GM19023 (cell line): ENCODE data around the gene ZBTB22.

ENCODE experiments used
- ATAC-seq: cut with Tn5 transposase; IDR thresholded peaks from one replicate; pipeline ENCODE4 v1.9.1; 2021; ENCODE audit warnings: mild to moderate bottlenecking, moderate library complexity; ENCODE audit not compliant: unreplicated experiment

Gene ZBTB22

DNA sequence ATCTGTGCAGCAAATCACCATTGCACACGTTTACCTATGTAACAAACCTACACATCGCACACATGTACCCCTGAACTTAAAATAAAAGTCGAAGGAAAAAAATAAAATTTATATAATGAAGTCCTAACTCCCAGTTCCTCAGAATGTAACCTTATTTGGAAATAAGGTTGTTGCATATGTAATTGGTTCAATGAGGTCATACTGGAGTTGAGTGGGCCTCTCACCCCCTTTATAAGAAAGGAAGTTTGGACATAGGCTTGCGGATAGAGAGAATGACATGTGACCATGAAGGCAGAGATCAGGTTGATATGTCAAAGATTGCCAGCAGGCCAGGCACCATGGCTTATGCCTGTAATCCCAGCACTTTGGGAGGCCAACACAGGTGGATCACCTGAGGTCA is 16.1 kb upstream of the ZBTB22 start:
- no peak for ATAC-seq

DNA sequence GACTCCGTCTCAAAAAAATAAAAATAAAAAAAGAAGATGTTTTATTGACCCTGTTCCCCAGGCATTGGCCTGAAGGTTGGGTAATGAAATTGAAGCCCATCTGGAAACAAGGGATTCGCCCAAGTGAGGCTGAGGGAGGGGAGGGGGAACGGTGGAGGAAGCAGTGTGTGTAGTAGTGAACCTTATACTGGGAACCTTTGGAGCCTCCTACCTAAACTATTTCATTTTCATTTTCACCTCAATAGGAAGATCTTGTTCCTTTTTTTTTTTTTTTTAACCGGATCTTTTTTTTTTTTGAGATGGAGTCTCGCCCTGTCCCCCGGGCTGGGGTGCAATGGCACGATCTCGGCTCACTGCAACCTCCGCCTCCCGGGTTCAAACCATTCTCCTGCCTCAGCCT is 13.2 kb upstream of the ZBTB22 start:
- no peak for ATAC-seq

DNA sequence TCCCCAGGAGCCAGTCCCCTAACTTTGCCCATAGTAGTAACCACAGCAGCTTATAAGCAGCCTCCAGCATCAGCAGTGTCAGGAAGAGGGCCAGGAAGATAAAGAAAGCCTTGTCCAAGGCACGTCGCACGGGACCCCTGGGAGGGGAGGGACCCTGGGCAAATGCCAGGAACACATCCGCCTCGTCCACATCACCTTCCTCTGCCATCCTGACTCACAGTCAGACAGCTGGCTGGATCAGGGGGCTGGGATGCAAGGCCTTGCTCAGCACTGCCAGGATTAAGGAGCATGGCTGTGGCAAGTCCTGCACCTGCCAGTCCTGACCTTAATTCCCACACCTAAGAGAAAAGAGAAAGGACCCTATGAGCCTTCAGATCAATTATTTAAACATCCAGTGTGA is 11.5 kb upstream of the ZBTB22 start:
- no peak for ATAC-seq

GRCh38 chr6:33324125-33324524 is 6.6 kb upstream of the ZBTB22 start:
- no peak for ATAC-seq

DNA sequence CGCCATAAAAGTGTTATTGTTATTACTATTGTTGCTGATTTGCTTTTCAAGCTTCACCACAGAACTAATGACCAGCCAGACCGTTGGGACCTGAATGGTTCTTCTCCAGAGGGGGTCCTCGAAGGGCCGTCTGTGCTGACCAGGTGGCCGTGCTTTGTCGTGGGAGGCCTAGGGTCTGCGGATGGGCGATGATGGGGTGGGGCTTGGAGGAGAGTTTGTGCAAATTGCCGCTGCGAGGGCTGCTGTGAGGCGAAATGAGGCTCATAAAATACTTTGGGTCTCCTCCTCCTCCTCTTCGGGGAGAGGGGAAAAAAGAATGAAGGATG is 6.0 kb upstream of the ZBTB22 start:
- ATAC-seq: peak; percentile 7

DNA sequence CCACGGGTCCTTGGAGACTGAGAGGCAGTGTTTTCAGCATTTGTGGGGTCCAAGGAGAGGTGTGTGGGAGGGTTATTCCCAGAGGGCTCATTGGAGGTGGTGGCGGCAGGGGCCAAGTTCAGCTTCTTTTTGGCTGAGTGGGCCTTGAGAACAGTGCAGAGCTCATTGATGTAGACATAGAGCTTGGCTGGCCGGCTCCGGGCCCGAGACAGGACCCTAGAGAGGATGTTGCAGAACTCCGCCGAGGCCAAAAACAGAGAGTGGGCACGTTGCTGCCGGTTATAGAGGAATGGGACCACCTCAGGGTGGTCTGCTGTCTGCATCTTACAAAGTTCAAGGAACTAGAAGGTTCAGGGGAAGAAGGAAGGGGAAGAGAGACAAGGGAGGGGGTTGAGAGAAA is 3.7 kb upstream of the ZBTB22 start:
- no peak for ATAC-seq

DNA sequence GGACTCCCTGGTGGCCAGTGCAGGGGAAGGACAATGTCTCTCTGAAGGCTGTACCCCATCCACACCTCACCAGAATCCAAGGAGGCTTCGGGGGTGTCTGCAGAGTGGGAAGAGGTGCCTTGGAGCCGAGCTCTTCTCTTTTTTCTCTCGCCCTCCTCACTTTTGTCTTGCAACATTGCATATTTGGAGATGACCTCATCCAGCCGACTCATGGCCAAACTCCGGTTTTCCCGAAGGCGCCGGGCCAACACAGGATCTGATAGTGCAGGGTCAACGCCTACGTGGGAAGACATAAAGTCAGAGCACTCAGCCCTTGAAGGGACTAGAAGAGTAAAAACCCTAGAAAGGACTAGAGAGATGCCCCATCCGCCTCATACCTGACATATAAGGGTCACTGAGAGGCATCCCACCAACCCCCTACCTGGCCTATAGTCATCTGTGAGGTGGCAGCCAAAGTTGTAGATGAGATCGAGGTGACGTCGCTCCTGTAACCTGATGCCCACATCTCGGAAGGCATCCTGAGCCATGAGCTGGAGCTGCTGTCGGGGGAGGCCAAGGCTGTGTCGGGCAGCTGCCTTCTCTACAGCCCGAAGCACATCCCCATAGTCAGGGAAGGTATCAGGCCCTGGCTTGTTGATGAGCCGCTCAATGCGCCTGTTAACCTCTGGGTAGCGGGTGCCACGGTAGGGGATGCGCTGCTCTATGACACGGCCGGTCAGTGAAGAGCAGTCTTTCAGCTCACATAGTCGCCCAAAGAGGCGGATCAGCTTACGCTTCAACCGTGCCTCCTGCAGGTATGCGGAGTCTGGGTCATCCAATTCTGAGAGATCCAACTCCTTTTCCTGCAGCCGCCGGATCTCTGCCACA is 3.0 kb upstream of the ZBTB22 start:
- no peak for ATAC-seq

DNA sequence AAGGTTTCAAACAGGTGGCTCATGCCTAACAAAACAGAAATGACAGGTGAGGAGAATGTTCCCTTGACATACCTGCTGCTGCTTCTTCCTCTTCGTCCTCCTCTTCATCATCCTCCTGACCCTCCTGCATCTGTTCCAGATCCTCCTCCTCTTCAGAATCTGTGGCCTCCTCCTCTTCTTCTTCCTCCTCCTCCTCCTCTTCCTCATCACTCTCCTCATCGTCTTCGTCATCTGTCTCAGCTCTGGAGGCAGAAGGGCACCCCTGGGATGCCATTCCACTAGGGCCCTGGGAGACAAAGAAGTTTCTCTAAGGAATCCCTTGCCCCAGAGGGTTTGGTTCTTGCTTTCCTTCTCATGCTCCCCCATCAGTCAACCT is 2.4 kb upstream of the ZBTB22 start:
- no peak for ATAC-seq

DNA sequence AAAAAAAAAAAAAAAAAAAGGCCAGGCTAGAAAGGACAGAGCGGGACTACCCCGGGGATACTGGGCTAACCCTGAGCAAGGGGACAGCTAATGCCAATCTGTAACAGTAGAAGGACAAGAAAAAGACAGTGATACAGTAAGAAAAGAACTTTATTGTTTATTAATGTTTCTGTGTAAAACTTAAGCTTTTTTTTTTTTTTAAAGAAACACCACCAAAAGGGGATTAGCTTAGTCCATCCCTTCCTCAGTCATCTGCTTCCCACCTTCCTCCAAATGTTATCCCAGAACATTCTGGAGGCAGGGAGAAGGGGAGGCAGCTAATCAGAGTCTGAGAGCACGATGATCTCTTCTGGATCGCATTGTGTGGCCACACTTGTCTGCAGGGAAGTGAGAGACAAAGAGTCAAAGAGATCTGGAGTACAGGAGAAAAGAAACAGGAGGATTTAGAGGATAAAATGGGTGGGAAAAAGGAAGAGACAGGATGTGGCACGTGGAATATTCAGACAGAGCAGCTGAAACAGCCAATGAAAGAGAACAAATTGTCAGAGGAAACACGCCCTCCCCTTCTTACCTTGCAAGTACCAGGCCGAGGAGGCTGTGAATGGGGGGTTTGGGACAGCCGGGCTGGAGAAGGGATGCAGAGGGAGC is 1.0 kb upstream of the ZBTB22 start:
- no peak for ATAC-seq

GRCh38 chr6:33317419-33317668 is 200 bp downstream of the ZBTB22 start:
- ATAC-seq: no peak

GRCh38 chr6:33316603-33317418 is 733 bp downstream of the ZBTB22 start:
- no peak for ATAC-seq

- no peak for ATAC-seq
These were observed 1.5 kb downstream of the ZBTB22 start for GRCh38 chr6:33315793-33316602.

DNA sequence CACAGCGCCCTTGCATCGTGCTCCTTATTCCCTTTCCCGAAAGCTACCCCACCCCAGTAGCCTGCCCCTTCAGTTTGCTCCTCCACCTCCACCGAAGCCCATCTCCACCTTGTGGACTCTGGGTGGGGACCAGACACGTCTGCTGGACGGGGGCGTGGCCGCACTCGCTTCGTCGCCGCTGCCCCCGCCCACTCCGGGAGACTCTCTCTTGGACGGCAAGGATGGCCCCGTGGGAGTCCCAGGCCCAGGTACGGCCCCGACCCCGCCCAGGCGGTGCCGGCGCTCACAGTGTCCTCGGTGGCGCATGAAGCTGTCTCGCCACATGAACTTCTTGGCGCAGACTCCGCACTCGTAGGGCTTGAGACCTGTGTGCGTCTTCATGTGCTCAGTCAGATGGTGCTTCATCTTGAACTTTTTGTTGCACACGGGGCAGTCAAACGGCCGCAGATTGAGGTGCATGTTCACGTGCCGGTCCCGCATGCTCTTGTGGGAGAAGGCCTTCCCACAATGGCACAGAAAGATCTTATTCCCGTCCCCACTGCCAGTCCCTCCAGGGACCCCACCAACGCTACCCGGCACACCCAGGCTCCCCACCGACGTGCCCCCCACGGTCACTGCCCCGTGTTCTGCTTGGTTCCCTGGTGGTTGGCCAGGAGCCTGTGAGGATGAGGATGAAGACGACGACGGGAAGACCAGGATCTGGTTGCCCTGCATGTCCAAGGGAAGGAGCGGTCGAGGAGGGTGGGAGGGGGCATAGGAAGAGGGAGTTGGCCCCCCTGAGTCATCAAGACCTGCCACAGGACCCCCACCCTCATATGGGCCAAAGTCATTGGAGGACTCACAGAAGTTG is 2.4 kb downstream of the ZBTB22 start:
- no peak for ATAC-seq

DNA sequence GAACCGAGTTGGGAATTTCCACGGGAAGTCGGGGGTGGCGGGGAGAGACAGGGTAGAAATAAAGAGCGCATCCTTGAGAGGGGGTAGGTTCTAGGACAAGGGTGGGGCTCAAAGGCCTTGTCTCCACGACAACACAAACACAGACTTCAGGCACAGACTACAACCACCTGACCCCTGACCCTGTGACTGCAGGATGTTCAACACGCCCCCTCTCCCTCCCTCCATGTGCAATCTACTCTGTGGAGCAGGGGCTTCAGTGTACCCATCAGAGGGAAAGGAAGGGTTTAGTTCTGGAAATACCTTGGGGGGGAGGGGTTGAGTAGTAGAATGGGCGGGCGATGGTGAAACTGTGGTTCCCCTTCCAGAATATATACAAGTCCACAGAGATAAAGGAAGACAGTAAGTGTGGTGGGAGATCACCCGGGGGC is 3.0 kb downstream of the ZBTB22 start:
- ATAC-seq: no peak

- ATAC-seq: no peak
These were observed 3.6 kb downstream of the ZBTB22 start, which contains the start of gene TAPBP for GRCh38 chr6:33313709-33314514. TSS of gene TAPBP (minus strand) at chr6:33314078. CDS start at chr6:33314041, 37 bp downstream.

DNA sequence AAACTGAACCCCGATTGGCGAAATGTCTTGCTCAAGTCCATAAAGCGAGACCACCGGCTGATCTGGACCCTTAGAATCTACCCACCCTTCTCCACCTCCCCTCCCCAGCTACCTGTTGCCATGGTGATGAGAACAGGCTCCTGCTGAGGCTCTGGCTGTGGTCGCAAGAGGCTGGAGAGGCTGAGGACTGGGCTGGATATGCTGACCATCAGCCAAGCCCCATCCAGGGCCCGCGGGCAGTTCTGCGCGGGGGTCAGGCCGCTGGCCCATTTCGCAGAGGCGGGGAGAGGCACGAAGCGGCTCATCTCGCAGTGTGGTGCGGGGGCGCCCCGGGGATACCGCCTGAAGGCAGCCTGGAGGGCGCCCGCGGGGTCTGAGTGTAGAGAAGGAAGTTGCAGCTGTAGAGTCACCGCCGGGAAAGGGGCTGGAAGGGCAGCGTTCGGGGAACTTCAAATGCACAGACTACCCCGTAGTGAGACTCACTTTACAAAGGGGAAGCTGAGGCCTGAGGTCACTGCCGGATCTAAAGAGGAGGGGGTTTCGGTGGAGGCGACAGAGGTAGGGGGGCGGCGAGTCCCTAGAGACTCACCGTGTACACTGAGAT is 4.3 kb downstream of the ZBTB22 start:
- no peak for ATAC-seq

GRCh38 chr6:33312361-33313104 is 5.0 kb downstream of the ZBTB22 start:
- no peak for ATAC-seq

DNA sequence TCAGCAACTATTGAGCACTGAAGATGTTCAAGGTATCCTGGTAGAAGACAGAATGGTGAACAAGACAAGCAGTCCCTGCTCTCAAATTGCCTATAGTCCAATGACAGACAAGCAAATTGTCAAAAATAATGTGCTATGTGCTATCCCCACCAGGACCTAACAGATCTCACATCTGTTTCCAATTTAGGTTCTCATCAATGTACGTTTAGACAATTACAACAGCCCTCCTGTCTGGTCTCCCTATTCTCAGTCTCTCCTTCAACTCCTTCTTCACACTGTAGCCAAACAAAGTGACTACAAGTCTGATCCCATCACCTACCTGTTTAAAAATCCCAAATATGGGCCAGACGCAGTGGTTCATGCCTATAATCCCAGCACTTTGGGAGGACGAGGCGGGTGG is 11.2 kb downstream of the ZBTB22 start:
- ATAC-seq: no peak
